ENCODE measurements around the gene CDK19.

CDK19 gene

DNA sequence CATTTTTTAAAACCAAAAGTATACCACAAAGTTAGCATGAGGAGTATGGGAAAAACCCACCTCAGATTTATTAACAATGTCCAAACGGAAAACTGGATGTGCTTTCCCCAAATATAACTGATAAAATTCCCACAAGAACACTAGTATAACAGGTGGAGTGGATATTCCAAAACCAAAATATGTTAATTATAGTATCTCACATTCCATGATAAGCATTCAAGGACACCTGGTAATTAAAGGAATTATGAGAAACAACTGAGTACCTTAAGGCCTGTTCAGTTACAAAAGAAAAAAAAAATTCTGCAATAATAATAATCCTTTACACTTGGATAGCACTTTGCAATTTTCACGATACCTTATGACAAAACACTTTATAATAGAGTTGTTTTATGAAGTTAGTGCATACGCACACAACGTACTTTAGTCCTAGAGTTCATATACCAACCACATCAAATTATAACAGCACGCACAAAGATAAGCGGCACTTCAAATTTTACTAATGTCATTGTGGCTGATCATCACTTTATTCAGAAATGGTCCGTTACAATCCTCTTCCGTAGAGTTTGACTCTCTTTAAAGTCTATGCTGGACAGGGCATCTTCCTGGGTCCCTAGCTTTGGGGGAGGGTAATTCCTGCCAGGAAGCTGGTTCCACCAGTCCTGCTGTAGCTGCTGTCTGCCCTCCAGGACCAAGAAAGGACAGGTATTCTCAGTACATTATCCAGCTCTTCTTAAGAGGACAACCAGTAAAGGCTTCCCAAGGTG is 1.7 kb downstream of the CDK19 start:
- Histone ChIP-seq H3K79me2 (ENCODE audit: insufficient read depth, low read length) (peaks cover 46% of the 10 kb centered on the region), H3K27me3 (ENCODE audit: insufficient read depth, low read length) (no peaks in the 10 kb centered on the region), H3K9ac (ENCODE audit: low read length) (peak overlapping the region; percentile 90), H3K4me1 (ENCODE audit: insufficient read depth, low read length, severe bottlenecking) (peaks cover 54% of the 10 kb centered on the region), H2AFZ (ENCODE audit: low read length) (no peak overlapping the region), H3K36me3 (ENCODE audit: insufficient read depth, low read length) (peaks cover 9% of the 10 kb centered on the region), H3K9me3 (ENCODE audit: low read length) (no peaks in the 10 kb centered on the region; the same call in 1 of the 2 replicates), H3K9me2 (ENCODE audit: low read depth, low read length) (no peaks in the 10 kb centered on the region), H4K20me1 (ENCODE audit: insufficient read depth, low read length) (no peaks in the 10 kb centered on the region), H3F3A (ENCODE audit: insufficient read depth, low read length) (peaks cover 12% of the 10 kb centered on the region), H3K27ac (ENCODE audit: low read depth, low read length, poor library complexity, severe bottlenecking) (peak overlapping the region; percentile 89), H3K4me3 (ENCODE audit: low read depth, low read length, poor library complexity, severe bottlenecking) (peak overlapping the region; percentile 93), H3K4me2 (ENCODE audit: low read length) (peak overlapping the region; percentile 99)
- TF ChIP-seq, protein P1, sequence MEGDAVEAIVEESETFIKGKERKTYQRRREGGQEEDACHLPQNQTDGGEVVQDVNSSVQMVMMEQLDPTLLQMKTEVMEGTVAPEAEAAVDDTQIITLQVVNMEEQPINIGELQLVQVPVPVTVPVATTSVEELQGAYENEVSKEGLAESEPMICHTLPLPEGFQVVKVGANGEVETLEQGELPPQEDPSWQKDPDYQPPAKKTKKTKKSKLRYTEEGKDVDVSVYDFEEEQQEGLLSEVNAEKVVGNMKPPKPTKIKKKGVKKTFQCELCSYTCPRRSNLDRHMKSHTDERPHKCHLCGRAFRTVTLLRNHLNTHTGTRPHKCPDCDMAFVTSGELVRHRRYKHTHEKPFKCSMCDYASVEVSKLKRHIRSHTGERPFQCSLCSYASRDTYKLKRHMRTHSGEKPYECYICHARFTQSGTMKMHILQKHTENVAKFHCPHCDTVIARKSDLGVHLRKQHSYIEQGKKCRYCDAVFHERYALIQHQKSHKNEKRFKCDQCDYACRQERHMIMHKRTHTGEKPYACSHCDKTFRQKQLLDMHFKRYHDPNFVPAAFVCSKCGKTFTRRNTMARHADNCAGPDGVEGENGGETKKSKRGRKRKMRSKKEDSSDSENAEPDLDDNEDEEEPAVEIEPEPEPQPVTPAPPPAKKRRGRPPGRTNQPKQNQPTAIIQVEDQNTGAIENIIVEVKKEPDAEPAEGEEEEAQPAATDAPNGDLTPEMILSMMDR (IDR thresholded peaks at IDR 0.05; ENCODE audit: low read length): no peak
- TF ChIP-seq EZH2 (IDR thresholded peaks at IDR 0.05; ENCODE audit: borderline replicate concordance, low read length): no peak

DNA sequence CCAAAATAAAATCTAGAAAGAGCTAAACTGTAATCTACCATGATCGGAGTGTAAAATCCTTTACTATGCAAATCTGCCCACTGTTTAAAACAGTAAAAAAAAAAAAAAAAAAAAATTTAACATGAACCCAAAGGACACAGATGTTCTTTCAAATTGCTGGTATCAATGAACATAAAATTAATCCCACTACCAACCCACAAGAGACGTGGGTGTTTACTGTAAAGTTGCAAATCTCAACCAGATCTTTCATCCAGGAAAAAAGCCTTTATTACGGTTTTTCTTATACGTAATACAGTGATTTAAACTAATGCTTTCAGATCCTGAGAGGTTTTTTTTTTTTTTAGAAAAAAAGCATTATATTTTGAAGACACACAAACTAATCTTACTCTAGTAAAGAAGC is 2.5 kb downstream of the CDK19 start:
- Histone ChIP-seq H3K4me1 (ENCODE audit: insufficient read depth, low read length, severe bottlenecking) (peaks cover 62% of the 10 kb centered on the region), H4K20me1 (ENCODE audit: insufficient read depth, low read length) (no peaks in the 10 kb centered on the region), H3K36me3 (ENCODE audit: insufficient read depth, low read length) (peaks cover 9% of the 10 kb centered on the region), H3K79me2 (ENCODE audit: insufficient read depth, low read length) (peaks cover 54% of the 10 kb centered on the region), H3K27ac (ENCODE audit: low read depth, low read length, poor library complexity, severe bottlenecking) (peak overlapping the region; percentile 89), H3F3A (ENCODE audit: insufficient read depth, low read length) (peaks cover 12% of the 10 kb centered on the region), H3K9me2 (ENCODE audit: low read depth, low read length) (no peaks in the 10 kb centered on the region), H3K9ac (ENCODE audit: low read length) (peak overlapping the region; percentile 90; the same call in 1 of the 2 replicates), H3K4me2 (ENCODE audit: low read length) (peak overlapping the region; percentile 99), H3K27me3 (ENCODE audit: insufficient read depth, low read length) (no peaks in the 10 kb centered on the region), H3K4me3 (ENCODE audit: low read depth, low read length, poor library complexity, severe bottlenecking) (peak overlapping the region; percentile 93), H2AFZ (ENCODE audit: low read length) (no peak overlapping the region), H3K9me3 (ENCODE audit: low read length) (no peaks in the 10 kb centered on the region; the same call in 1 of the 2 replicates)
- TF ChIP-seq EZH2 (IDR thresholded peaks at IDR 0.05; ENCODE audit: borderline replicate concordance, low read length): no peak
- TF ChIP-seq, protein P1 (IDR thresholded peaks at IDR 0.05; ENCODE audit: low read length): no peak

DNA sequence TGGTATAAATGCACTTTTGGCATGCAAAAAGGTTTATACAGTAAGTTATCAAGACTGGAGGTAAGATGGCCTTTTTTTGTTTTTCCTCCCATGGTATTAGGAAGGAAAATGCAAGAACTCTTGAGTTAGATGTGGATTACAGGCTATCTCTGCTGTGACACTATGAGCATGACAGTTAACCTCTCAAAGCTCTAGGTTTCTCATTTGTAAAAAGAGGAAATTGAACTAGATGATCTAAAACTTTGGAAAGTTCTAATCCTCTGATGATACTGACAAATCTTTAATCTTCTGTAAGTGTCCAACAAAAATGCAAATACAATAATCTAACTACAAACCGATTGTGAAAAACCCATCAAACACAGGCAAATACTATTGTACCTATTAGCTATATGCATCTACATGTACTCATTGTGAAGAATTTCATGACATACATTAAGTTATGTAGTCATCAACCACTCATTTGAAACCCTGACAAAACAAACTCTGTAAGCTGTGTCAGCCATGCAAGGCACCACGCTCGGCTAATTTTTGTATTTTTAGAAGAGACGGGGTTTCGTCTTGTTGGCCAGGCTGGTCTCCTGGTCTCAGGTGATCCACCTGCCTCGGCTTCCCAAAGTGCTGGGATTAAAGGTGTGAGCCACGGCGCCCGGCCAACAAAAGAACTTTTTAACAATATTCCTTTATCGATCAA is 4.2 kb downstream of the CDK19 start:
- TF ChIP-seq EZH2 (IDR thresholded peaks at IDR 0.05; ENCODE audit: borderline replicate concordance, low read length): no peak
- TF ChIP-seq, protein P1 (IDR thresholded peaks at IDR 0.05; ENCODE audit: low read length): no peak
- H3K9ac ChIP-seq (ENCODE audit: low read length): peak overlapping the region; percentile 17; the same call in 1 of the 2 replicates
- peak overlapping the region; percentile 89 for H3K27ac ChIP-seq (ENCODE audit: low read depth, low read length, poor library complexity, severe bottlenecking)
- no peaks in the 10 kb centered on the region for H3K27me3 ChIP-seq (ENCODE audit: insufficient read depth, low read length)
- H3K4me2 ChIP-seq (ENCODE audit: low read length): peak overlapping the region; percentile 59
- H3K36me3 ChIP-seq (ENCODE audit: insufficient read depth, low read length): peaks cover 9% of the 10 kb centered on the region
- H3K9me2 ChIP-seq (ENCODE audit: low read depth, low read length): no peaks in the 10 kb centered on the region
- H3K79me2 ChIP-seq (ENCODE audit: insufficient read depth, low read length): peaks cover 65% of the 10 kb centered on the region
- peak overlapping the region; percentile 39 for H3K4me3 ChIP-seq (ENCODE audit: low read depth, low read length, poor library complexity, severe bottlenecking)
- H2AFZ ChIP-seq (ENCODE audit: low read length): no peak overlapping the region
- H3K9me3 ChIP-seq (ENCODE audit: low read length): no peaks in the 10 kb centered on the region; the same call in 1 of the 2 replicates
- H4K20me1 ChIP-seq (ENCODE audit: insufficient read depth, low read length): no peaks in the 10 kb centered on the region
- peaks cover 12% of the 10 kb centered on the region for H3F3A ChIP-seq (ENCODE audit: insufficient read depth, low read length)
- H3K4me1 ChIP-seq (ENCODE audit: insufficient read depth, low read length, severe bottlenecking): peaks cover 68% of the 10 kb centered on the region

Data from OCI-LY1 (cell line).